NOMO-1 treated with DMSO at 0.1 percent for 48 hours (cell line): Measurements from ENCODE around the gene RPLP2.
A peak's percentile ranks its signal among the peaks of the same experiment; 100 is the strongest.

Source experiments
- DNase-seq: peaks from one replicate; lab custom pipeline; 2025; ENCODE audit not compliant: unreplicated experiment; lab: John Stamatoyannopoulos, UW

RPLP2 gene

GRCh38 chr11:802693-803466 is 6.9 kb upstream of the RPLP2 start:
- no peak for DNase-seq

DNA sequence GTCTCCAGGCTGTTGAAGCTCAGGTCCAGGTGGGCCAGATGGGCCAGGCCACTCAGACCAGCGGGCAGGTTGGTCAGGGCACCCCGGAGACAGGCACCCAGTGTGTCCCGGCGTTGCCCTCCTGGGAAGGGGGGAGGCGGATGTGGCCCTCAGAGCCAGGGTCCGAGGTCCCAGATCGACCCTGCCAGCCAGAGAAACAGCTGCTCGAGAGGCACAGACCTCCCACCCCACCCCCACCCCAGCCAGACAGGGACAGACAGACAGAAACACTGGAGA is 6.4 kb upstream of the RPLP2 start:
- DNase-seq: no peak

GRCh38 chr11:803770-804598 is 5.8 kb upstream of the RPLP2 start:
- DNase-seq: no peak

DNA sequence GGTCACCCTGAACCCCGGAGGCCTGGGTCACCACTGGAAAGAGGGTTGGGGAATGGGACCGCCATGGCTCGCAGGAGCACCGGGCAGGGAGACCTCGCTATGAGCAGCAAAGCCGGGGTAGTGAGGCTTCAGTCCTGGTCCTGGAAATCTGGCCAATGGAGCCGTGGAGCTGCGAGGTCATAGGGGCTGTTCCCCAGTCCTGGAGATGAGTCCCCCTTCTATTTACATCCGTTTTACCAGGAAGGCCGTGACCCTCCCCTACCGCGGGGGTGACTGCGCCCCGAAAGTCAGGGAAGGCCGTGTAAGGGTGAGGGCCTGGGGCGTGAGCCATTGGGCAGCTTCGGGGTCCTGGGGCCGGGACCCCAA is 5.2 kb upstream of the RPLP2 start:
- DNase-seq: no peak

DNA sequence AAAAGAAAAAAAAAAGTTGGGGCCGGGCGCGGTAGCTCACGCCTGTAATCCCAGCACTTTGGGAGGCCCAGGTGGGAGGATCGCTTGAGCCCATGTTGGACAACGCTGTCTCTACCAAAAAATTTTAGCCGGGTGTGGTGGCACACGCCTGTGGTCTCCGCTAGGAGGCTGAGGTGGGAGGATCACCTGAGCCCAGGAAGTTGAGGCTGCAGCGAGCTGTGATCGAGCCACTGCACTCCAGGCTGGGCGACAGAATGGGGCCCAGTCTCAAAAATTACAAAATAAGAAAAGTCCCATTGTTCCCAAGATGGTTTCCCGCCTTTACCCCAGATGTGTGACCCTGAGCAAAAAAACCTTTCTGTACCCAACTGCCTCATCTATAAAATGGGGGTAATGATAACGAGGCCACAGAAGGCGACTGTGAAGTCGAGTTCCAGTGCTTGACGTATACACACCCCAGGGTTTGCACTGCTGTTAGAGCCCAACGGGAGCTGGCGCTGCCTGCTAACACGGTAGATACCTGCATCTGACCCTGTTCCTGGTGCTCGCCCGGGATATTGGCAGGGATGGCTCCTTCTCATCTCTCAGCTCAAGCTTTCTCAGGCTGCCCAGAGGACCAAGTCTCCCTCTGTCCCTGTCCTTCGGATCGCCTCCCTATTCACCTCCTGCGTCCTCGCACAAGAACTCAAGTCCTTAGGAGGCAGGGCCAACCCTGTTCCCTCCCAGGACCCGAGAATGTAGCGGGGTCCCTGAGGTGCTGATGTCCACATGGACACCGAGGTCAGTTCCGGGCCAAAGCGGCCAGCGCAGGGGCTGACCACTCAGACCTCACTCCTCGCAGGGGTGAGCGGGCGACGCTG is 1.1 kb upstream of the RPLP2 start:
- peak; percentile 37 for DNase-seq

GRCh38 chr11:810040-810567 is 337 bp downstream of the RPLP2 start:
- no peak for DNase-seq

DNA sequence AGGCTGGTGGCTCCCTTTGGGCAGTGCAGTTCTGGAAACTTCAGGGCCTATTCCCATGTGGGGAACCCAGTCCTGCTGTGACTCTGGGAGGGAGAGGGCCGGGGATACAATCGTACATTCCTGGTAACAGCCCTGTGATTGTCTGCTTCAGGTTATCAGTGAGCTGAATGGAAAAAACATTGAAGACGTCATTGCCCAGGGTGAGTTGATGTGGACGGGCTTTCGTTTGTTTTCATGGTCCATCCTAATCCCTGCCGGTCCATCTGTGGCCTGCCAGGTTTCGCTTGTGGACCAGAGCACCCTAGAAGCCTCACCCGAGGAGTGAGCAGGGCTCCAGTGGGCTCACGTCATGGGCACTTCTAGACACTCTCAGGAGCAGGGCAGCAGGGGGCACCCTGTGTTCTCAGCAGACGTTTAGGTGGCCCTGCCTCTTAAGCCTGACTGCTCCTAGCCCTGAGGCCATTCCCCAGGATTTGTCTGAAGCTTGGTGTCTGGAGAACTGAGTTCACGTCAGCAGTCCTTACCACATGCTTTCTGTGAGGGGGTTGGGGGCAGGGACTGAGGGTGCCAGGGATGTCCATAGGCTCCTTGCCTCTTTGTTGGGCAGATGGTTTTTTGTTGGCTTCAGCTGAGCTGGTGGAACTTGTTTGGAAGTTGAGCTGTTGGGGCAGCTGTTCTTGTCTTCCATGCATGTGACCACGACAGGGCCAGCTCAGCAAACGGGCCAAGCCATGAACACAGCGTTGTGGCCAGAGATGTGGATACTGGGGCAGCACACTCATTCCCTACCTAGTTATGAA is 1.9 kb downstream of the RPLP2 start:
- no peak for DNase-seq

DNA sequence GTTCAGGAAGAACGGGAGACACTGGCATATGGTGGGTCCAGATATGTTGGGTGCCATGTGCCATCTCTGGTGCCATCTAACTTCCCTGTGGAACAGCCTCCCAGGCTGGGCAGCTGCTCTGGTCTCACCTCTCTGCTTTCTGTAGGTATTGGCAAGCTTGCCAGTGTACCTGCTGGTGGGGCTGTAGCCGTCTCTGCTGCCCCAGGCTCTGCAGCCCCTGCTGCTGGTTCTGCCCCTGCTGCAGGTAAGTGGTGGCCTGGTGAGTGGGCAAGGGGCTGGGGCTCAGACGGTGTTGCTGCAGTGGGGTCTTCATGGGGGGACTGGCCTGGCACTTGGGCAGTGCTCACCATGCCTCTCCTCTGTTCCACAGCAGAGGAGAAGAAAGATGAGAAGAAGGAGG is 2.6 kb downstream of the RPLP2 start:
- no peak for DNase-seq

DNA sequence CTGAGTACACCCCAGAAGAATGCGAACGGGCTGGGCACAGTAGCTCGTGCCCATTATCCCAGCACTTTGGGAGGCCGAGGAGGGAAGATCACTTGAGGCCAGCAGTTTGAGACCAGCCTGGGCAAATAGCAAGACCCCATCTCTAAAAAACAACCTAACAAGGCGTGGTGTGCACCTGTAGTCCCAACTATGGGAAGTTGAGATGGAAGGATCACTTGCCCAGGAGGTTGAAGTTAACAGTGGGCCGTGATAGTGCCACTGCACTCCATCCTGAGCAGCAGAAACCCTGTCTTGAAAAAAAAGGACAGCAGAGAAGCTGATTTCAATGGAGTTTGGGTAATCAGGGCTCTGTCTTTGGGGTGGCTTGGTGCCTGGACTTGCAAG is 3.3 kb downstream of the RPLP2 start:
- no peak for DNase-seq

DNA sequence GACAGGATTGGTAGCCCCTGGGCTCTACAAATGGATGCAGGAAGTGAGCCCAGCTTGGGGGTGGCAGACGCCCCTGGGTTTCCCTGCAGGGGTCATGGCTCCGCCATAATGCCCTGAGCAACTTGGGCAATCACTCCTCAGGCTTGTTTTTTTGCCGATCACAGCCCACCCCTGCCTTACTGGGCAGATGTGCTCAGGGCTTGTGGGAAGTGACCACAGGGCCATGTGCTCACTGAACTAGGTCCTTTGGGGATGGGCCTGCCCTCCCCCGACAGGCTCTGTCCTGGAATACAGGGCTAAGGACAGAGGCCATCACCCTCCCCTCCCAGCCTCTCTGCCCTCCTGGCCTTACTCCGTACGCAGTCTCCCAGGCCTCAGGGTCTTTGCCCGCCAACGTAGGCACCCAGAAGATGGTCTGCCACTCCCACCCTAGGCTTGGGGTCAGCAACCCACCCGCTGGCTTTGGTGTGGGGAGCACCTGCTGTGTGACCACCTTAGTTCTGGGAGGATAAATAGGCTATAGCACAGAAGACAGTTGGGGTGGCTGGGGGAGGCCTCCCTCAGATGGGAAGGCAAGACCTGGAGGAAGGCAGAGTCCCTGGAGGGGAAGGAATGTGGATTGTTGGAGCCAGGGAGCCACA is 3.8 kb downstream of the RPLP2 start:
- DNase-seq: no peak

GRCh38 chr11:815675-816432 is 6.1 kb downstream of the RPLP2 start:
- no peak for DNase-seq

- no peak for DNase-seq
Observed at GRCh38 chr11:816433-816779, 6.6 kb downstream of the RPLP2 start.

DNA sequence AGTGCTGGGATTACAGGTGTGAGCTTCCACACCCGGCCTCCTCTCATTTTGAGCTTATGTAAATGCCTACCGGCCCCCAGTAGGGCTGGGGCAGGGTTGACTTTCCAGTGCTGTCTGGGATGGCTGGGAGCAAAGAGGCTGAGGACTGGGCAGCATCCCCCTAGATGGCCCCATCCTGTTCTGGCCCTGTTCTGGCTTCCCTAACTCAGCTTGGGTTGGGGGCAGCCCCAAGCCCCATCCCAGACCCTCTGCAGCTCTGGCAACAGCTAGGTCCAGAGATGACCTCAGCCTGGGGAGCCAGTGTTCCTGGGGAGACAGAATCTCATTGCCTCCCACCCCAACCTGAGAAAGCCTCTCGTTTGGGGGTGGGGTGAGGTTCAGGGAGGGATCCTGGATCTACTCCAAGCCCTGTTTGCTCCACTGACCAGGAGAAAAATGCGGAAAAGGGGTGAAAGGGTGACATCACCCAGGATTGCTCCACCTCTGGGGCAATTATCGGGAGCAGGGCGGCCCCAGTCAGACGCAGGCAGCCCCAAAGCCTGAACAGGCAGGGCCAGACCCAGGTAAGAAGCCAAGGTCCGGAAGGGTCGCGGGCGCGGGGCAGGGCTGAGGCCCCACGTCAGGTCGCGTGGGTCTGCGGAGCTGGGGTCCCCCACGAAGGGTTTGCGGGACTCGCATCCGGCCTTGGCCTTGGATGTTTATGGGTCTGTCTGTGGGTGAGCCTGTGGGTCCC is 8.8 kb downstream of the RPLP2 start, which contains the start of gene PNPLA2:
Gene PNPLA2 (plus strand): TSS at position 519 of the 733 bp plus-strand sequence. CDS start 805 bp downstream, outside the sequence.
- no peak for DNase-seq

DNA sequence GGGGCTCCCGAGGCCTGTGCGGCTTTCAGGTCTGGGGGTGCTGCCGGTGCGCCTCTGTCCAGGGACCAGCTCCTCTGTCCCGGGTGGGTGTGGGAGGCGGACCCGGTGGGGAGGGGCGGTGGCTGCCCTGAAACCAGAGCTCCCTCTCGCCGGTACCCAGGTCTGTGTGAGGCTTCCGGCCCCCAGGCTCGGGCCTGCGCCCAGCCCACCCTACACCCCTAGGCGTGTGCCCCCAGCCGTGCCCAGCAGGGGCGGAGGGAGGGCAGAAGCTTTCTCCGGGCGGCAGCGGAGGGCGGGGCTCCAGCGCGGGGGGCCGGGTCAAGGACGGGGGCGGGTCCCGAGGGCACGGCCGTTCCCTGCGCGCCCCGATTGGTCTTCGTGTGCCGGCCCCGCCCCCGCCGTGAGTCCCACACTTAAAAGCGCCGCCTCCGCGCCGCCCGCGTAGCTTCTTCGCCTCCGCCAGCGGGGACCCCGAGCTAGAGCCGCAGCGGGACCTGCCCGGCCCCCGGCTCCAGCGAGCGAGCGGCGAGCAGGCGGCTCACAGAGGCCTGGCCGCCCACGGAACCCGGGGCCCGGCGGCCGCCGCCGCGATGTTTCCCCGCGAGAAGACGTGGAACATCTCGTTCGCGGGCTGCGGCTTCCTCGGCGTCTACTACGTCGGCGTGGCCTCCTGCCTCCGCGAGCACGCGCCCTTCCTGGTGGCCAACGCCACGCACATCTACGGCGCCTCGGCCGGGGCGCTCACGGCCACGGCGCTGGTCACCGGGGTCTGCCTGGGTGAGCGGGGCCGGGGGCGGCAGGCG is 9.6 kb downstream of the RPLP2 start:
- peak; percentile 88 for DNase-seq

GRCh38 chr11:819943-820649 is 10.3 kb downstream of the RPLP2 start:
- DNase-seq: peak; percentile 92

- peak; percentile 25 for DNase-seq
Observed at GRCh38 chr11:820655-821511, 11.1 kb downstream of the RPLP2 start.
